Measurements from ENCODE around the gene GPR39.

DNA sequence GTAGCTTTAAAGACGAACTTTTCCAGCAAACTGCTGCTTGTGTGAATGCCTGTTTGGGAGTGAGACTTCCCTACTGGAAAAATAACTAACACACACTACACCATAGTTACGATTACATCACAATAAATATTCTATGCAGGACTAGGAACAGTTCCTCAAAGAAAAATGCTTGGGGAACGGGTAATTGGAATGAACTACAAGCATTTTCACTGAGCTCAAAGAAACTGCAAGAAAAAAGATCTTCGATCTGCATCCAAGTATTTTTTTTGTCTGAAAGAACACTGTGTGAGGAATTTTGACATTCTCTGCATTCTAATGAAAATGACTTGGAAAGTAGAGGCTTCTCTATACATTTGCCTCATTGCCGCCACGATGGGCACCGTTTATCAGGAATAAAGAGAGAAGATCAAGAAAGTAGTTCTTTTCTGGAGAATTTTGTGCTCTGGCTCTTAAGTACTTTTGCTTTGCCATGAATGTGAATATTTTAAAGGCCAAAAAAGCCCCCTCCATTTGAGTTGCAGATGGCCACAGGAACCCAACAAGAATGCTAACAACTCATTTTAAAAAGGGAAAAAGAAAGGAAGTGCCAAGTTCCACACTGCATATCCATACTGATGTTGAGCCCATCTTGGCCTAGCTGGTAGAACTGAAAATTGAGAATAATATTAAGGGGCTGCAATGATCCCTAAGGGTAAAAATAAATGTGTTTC, 239.8 kb downstream of the GPR39 start:
- TF ChIP-seq, protein P1, sequence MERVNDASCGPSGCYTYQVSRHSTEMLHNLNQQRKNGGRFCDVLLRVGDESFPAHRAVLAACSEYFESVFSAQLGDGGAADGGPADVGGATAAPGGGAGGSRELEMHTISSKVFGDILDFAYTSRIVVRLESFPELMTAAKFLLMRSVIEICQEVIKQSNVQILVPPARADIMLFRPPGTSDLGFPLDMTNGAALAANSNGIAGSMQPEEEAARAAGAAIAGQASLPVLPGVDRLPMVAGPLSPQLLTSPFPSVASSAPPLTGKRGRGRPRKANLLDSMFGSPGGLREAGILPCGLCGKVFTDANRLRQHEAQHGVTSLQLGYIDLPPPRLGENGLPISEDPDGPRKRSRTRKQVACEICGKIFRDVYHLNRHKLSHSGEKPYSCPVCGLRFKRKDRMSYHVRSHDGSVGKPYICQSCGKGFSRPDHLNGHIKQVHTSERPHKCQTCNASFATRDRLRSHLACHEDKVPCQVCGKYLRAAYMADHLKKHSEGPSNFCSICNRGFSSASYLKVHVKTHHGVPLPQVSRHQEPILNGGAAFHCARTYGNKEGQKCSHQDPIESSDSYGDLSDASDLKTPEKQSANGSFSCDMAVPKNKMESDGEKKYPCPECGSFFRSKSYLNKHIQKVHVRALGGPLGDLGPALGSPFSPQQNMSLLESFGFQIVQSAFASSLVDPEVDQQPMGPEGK (CRISPR knock-in tag; IDR thresholded peaks at IDR 0.05; ENCODE audit: borderline replicate concordance) = no peak
- TF ChIP-seq, protein P2, sequence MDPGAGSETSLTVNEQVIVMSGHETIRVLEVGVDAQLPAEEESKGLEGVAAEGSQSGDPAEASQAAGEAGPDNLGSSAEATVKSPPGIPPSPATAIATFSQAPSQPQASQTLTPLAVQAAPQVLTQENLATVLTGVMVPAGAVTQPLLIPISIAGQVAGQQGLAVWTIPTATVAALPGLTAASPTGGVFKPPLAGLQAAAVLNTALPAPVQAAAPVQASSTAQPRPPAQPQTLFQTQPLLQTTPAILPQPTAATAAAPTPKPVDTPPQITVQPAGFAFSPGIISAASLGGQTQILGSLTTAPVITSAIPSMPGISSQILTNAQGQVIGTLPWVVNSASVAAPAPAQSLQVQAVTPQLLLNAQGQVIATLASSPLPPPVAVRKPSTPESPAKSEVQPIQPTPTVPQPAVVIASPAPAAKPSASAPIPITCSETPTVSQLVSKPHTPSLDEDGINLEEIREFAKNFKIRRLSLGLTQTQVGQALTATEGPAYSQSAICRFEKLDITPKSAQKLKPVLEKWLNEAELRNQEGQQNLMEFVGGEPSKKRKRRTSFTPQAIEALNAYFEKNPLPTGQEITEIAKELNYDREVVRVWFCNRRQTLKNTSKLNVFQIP (CRISPR knock-in tag; IDR thresholded peaks at IDR 0.05; ENCODE audit: borderline replicate concordance, low read depth) = no peak
- no peak for TF ChIP-seq RARB (CRISPR knock-in tag; IDR thresholded peaks at IDR 0.05)
- TF ChIP-seq, protein P3, sequence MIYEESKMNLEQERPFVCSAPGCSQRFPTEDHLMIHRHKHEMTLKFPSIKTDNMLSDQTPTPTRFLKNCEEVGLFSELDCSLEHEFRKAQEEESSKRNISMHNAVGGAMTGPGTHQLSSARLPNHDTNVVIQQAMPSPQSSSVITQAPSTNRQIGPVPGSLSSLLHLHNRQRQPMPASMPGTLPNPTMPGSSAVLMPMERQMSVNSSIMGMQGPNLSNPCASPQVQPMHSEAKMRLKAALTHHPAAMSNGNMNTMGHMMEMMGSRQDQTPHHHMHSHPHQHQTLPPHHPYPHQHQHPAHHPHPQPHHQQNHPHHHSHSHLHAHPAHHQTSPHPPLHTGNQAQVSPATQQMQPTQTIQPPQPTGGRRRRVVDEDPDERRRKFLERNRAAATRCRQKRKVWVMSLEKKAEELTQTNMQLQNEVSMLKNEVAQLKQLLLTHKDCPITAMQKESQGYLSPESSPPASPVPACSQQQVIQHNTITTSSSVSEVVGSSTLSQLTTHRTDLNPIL (CRISPR knock-in tag; IDR thresholded peaks at IDR 0.05; ENCODE audit: low read depth) = no peak
- no peak for TF ChIP-seq CSDC2 (CRISPR knock-in tag; IDR thresholded peaks at IDR 0.05)
- TF ChIP-seq ZNF8 (CRISPR knock-in tag; IDR thresholded peaks at IDR 0.05) = no peak
- TF ChIP-seq PPARA (CRISPR knock-in tag; IDR thresholded peaks at IDR 0.05; ENCODE audit: borderline replicate concordance) = no peak
- TF ChIP-seq SNAI2 (CRISPR knock-in tag; IDR thresholded peaks at IDR 0.05) = no peak
- TF ChIP-seq ISL1 (CRISPR knock-in tag; IDR thresholded peaks at IDR 0.05) = no peak
- no peak for TF ChIP-seq BACH2 (CRISPR knock-in tag; IDR thresholded peaks at IDR 0.05; ENCODE audit: borderline replicate concordance)
- TF ChIP-seq, protein P4, sequence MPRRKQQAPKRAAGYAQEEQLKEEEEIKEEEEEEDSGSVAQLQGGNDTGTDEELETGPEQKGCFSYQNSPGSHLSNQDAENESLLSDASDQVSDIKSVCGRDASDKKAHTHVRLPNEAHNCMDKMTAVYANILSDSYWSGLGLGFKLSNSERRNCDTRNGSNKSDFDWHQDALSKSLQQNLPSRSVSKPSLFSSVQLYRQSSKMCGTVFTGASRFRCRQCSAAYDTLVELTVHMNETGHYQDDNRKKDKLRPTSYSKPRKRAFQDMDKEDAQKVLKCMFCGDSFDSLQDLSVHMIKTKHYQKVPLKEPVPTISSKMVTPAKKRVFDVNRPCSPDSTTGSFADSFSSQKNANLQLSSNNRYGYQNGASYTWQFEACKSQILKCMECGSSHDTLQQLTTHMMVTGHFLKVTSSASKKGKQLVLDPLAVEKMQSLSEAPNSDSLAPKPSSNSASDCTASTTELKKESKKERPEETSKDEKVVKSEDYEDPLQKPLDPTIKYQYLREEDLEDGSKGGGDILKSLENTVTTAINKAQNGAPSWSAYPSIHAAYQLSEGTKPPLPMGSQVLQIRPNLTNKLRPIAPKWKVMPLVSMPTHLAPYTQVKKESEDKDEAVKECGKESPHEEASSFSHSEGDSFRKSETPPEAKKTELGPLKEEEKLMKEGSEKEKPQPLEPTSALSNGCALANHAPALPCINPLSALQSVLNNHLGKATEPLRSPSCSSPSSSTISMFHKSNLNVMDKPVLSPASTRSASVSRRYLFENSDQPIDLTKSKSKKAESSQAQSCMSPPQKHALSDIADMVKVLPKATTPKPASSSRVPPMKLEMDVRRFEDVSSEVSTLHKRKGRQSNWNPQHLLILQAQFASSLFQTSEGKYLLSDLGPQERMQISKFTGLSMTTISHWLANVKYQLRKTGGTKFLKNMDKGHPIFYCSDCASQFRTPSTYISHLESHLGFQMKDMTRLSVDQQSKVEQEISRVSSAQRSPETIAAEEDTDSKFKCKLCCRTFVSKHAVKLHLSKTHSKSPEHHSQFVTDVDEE (CRISPR knock-in tag; IDR thresholded peaks at IDR 0.05) = no peak
- TF ChIP-seq ZNF70 (CRISPR knock-in tag; IDR thresholded peaks at IDR 0.05) = no peak
- no peak for TF ChIP-seq ZC3H10 (CRISPR knock-in tag; IDR thresholded peaks at IDR 0.05)
- no peak for TF ChIP-seq ESRRG (CRISPR knock-in tag; IDR thresholded peaks at IDR 0.05)
